NCI-H2081 (cell line): ENCODE results near the gene EXT2.

Experiments
- DNase-seq, 2 experiments: peaks; one replicate each; lab custom pipeline; 2025; lab: John Stamatoyannopoulos, UW

EXT2 gene

GRCh38 chr11:44267006-44267749 lies 171.7 kb downstream of the EXT2 start:
- DNase-seq, result no peak

- DNase-seq, result no peak
Observed at GRCh38 chr11:44267750-44268613, 172.5 kb downstream of the EXT2 start.

GRCh38 chr11:44268614-44269080 lies 173.2 kb downstream of the EXT2 start:
- DNase-seq, result no peak

GRCh38 chr11:44269369-44270351 lies 174.2 kb downstream of the EXT2 start:
- no peak for DNase-seq

GRCh38 chr11:44270403-44271273 lies 175.2 kb downstream of the EXT2 start:
- DNase-seq, result no peak

- no peak for DNase-seq
Observed at GRCh38 chr11:44271286-44271685, 175.8 kb downstream of the EXT2 start.

- no peak for DNase-seq
Observed at GRCh38 chr11:44274404-44274803, 178.9 kb downstream of the EXT2 start.

GRCh38 chr11:44275241-44275640 lies 179.8 kb downstream of the EXT2 start:
- DNase-seq, result no peak

GRCh38 chr11:44275961-44276550 lies 180.6 kb downstream of the EXT2 start:
- DNase-seq, result no peak

GRCh38 chr11:44277196-44278090 lies 182.0 kb downstream of the EXT2 start:
- no peak for DNase-seq

- no peak for DNase-seq
Observed at GRCh38 chr11:44279483-44279882, 184.0 kb downstream of the EXT2 start.

GRCh38 chr11:44280257-44280656 lies 184.8 kb downstream of the EXT2 start:
- no peak for DNase-seq

GRCh38 chr11:44281151-44281550 lies 185.7 kb downstream of the EXT2 start:
- DNase-seq, result no peak

GRCh38 chr11:44282620-44283019 lies 187.1 kb downstream of the EXT2 start:
- no peak for DNase-seq

- DNase-seq, result no peak
Observed at GRCh38 chr11:44285756-44286155, 190.3 kb downstream of the EXT2 start.

GRCh38 chr11:44286268-44286880 lies 190.9 kb downstream of the EXT2 start:
- DNase-seq, result peak; percentile 62 to 66

- no peak for DNase-seq
Observed at GRCh38 chr11:44286911-44287310, 191.4 kb downstream of the EXT2 start.

- DNase-seq, result no peak
Observed at GRCh38 chr11:44288133-44288526, 192.7 kb downstream of the EXT2 start.

GRCh38 chr11:44290208-44290607 lies 194.7 kb downstream of the EXT2 start:
- DNase-seq, result no peak
